ENCODE results near the gene NDST3.
"Not testable (repeated sequence)": the region's sequence is repeated elsewhere in the genome, so short reads cannot be mapped to it uniquely, and the experiment has no call there.

The NDST3 gene

DNA sequence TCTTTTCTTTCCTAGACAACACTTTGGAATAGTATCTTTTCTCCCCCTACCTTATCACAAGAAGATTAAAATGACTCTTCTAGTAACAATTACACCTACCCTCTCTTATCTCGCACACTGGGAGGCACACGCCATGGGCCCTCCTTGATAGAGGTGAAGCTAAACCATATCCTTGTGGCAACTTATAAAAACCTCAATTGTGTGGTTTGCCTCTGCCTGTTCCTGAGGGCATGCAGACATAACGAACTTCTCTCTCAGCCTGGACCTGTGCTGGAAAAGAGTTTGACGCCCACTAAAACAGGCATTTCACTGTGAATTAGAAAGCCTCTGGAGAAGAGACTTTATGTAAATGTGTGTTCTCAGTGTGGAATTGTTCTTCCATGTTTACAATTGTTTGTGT lies 141.2 kb downstream of the NDST3 start:
- no peak for DNase-seq (ENCODE audit: low read depth in 2 of 2)

GRCh38 chr4:118177126-118177525 lies 142.8 kb downstream of the NDST3 start:
- no peak for DNase-seq (ENCODE audit: low read depth in 2 of 2)

- DNase-seq (ENCODE audit: low read depth in 2 of 2): no peak
Observed at GRCh38 chr4:118180776-118181175, 146.5 kb downstream of the NDST3 start.

- DNase-seq (ENCODE audit: low read depth in 2 of 2): no peak
Observed at GRCh38 chr4:118190903-118191302, 156.6 kb downstream of the NDST3 start.

GRCh38 chr4:118193421-118193820 lies 159.1 kb downstream of the NDST3 start:
- DNase-seq (ENCODE audit: low read depth in 2 of 2): no peak

- DNase-seq (ENCODE audit: low read depth in 2 of 2): no peak
Observed at GRCh38 chr4:118206627-118207026, 172.3 kb downstream of the NDST3 start.

GRCh38 chr4:118213101-118213500 lies 178.8 kb downstream of the NDST3 start:
- no peak for DNase-seq (ENCODE audit: low read depth in 2 of 2)

GRCh38 chr4:118215826-118216225 lies 181.5 kb downstream of the NDST3 start:
- DNase-seq (ENCODE audit: low read depth in 2 of 2): no peak

GRCh38 chr4:118221227-118221800 lies 187.0 kb downstream of the NDST3 start:
- no peak for DNase-seq (ENCODE audit: low read depth in 2 of 2)

- no peak for DNase-seq (ENCODE audit: low read depth in 2 of 2)
Observed at GRCh38 chr4:118224243-118224829, 190.1 kb downstream of the NDST3 start.

- DNase-seq (ENCODE audit: low read depth in 2 of 2): no peak
Observed at GRCh38 chr4:118225511-118225910, 191.2 kb downstream of the NDST3 start.

DNA sequence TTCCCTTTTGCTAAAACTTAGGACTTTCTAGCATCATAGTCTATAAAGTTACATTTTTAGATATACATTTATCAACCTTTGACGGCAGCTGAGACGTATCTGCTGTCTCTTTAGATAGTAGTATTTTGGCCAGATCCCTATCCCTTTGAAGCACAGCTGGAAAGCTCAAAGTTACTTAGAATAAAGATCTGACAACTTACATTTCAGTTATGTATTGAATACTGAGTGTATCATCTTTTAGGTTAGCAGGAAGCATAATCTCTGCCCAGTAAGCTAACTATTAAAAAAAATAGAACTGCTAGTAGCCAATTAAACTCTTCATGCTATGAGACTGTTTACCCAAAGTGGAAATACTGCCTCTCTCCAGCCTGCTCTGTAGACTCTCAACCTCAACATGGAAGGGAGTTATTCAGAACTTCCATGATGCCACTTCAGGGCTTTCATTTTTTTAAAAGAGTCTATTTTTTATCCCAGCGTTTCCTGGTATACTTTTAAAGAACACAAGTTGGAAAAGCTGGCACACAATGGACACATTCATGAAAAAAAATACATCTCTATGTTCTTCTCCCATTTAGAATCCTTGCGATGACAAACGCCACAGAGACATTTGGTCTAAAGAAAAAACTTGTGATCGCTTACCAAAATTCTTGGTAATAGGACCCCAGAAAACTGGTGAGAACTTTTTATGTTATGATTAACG lies 192.2 kb downstream of the NDST3 start:
- DNase-seq (ENCODE audit: low read depth in 2 of 2): no peak

DNA sequence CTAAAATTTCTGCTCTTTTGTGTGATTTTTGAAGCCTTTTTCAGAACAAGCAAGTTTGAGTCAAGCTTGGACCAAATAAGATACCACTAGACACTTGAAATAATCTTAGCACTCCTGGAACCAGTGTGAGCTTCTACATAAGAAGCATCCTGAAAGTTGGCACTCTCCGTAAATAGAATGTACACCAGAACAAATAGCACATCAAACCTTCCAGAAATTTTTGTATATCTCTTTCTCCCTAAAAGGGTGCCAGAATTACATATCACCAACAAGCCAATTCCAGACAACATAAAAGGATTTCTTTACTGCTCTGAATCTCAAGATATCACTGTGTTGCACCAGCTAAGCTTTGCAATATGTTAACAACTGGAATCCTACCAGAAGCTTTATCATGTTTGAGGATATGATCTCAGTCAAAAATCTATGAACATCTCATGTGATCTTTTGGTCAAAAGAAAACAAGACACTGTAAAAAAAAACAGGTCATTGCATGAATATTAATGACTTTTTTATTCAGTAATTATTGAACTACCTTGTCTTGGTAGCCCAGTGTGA lies 201.4 kb downstream of the NDST3 start:
- no peak for DNase-seq (ENCODE audit: low read depth in 2 of 2)

DNA sequence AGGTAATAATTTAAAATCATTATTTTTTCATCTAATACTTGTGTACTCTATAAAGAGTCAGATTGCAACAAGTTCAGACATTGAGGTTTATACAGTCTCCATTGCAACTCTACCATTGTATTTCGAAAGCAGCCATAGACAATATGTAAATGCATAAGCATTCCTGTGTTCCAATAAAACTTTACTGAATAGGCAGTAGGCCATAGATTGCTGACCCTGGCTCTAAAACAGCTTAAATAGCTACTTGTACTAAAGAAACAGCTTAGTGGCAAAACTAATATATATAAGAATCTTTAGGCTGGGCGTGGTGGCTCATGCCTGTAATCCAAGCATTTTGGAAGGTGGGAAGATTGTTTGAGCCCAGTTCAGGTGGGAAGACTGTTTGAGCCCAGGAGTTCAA lies 203.2 kb downstream of the NDST3 start:
- DNase-seq (ENCODE audit: low read depth in 2 of 2): no peak

DNA sequence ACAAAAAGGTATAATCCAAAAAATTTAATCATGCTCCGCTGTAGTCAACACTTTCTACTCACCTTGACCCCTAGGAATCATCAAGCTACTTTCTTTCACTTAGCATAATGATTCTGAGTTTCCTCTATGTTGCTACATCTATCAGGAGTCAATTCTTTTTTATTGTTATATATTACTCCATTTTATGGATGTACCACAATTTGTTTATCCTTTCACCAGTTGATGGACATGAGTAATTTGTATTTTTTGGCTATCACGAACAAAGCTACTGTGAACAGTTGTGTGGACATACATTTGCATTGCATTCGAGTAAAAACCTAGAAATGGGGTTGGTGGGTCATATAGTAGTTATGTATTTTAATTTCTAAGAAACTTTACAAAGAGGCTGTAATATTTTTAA lies 215.6 kb downstream of the NDST3 start:
- DNase-seq (ENCODE audit: low read depth in 2 of 2): no peak

- DNase-seq (ENCODE audit: low read depth in 2 of 2): no peak
Observed at GRCh38 chr4:118254368-118254767, 220.1 kb downstream of the NDST3 start.

- DNase-seq (ENCODE audit: low read depth in 2 of 2): no peak
Observed at GRCh38 chr4:118259111-118259510, 224.8 kb downstream of the NDST3 start.

GRCh38 chr4:118260309-118260708 lies 226.0 kb downstream of the NDST3 start:
- no peak for DNase-seq (ENCODE audit: low read depth in 2 of 2)

- DNase-seq (ENCODE audit: low read depth in 2 of 2): no peak
Observed at GRCh38 chr4:118264096-118264495, 229.8 kb downstream of the NDST3 start.

DNA sequence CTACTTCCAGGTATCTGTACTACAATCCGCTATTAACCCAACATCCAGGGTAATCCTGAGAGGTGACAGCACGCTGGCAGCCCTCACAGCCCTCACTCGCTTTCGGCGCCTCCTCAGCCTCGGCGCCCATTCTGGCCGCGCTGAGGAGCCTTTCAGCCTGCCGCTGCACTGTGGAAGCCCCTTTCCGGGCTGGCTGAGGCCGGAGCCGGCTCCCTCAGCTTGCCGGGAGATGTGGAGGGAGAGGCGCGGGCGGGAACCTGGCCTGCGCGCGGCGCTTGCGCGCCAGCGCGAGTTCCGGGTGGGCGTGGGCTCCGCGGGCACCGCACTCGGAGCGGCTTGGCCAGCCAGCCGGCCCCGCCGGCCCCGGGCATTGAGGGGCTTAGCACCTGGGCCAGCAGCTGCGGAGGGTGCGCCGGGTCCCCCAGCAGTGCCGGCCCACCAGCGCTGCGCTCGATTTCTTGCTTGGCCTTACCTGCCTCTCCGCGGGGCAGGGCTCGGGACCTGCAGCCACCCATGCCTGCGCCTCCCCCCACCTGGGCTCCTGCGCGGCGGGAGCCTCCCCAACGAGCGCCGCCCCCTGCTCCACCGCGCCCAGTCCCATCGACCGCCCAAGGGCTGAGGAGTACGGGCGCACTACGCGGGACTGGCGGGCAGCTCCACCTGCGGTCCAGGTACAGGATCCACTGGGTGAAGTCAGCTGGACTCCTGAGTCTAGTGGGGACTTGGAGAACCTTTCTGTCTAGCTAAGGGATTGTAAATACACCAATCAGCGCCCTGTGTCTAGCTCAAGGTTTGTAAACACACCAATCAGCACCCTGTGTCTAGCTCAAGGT lies 231.2 kb downstream of the NDST3 start:
- DNase-seq (ENCODE audit: low read depth in 2 of 2): no peak

DNA sequence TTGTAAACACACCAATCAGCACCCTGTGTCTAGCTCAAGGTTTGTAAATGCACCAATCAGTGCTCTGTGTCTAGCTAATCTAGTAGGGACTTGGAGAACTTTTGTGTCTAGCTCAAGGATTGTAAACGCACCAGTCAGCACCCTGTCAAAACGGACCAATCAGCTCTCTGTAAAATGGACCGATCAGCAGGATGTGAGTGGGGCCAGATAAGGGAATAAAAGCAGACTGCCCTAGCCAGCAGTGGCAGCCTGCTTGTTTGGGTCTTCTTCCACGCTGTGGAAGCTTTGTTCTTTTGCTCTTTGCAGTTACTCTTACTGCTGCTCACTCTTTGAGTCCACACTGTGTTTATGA lies 231.8 kb downstream of the NDST3 start:
- not testable (repeated sequence) for DNase-seq (ENCODE audit: low read depth in 2 of 2)

DNA sequence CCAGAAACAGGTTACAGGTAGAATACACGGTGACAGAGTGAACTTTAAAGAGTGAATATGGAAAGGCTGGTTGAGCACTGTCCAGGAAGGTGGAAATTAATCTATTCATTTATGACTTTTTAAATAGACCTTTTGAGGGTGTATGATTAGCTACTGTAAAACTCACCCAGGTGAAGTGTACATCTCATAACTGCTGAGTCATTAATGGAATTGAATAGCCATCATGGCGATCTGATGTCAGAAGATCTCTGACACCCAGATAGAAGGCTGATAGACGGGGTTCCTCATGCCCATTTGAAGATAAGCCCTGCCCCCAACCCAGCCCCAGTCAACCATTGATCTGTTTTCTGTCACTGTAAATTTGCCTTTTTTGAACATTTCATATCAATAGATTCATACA lies 234.5 kb downstream of the NDST3 start:
- DNase-seq (ENCODE audit: low read depth in 2 of 2): no peak

Data from stimulated activated CD8-positive, alpha-beta memory T cell treated with anti-CD3 and anti-CD28 coated beads, Interleukin-7, amount 100 ng/mL, for 1 hour (primary cell).